ENCODE data around the gene HSPA2. TPM values are rescaled to one million over a fixed set of nuclear protein-coding genes. Genes with fewer than 3 reads are reported as not detected.
"Not testable (repeated sequence)": the region's sequence is repeated elsewhere in the genome, so short reads cannot be mapped to it uniquely, and the experiment has no call there.

The HSPA2 gene
- total RNA-seq, 2 donors from 2014 or later, result 35.9 to 59.9 TPM

GRCh38 chr14:64561631-64562030 lies 21.1 kb downstream of the HSPA2 start:
- Histone ChIP-seq H3K27ac (no peak overlapping the region), H3K9me3 (no peaks in the 10 kb centered on the region), H3K4me1 (replicated peaks) (no peaks in the 10 kb centered on the region), H3K27me3 (replicated peaks; ENCODE audit: insufficient read depth) (no peaks in the 10 kb centered on the region), H3K36me3 (no peaks in the 10 kb centered on the region), H3K4me3 (no peak overlapping the region)
- 84% methylated on average over 2 of the region's 2 CpGs for WGBS
- intact Hi-C loops (cut with DNase I), result no loop called here
- TF ChIP-seq POLR2AphosphoS5 (IDR thresholded peaks at IDR 0.05), result no peak
- TF ChIP-seq, protein P1, sequence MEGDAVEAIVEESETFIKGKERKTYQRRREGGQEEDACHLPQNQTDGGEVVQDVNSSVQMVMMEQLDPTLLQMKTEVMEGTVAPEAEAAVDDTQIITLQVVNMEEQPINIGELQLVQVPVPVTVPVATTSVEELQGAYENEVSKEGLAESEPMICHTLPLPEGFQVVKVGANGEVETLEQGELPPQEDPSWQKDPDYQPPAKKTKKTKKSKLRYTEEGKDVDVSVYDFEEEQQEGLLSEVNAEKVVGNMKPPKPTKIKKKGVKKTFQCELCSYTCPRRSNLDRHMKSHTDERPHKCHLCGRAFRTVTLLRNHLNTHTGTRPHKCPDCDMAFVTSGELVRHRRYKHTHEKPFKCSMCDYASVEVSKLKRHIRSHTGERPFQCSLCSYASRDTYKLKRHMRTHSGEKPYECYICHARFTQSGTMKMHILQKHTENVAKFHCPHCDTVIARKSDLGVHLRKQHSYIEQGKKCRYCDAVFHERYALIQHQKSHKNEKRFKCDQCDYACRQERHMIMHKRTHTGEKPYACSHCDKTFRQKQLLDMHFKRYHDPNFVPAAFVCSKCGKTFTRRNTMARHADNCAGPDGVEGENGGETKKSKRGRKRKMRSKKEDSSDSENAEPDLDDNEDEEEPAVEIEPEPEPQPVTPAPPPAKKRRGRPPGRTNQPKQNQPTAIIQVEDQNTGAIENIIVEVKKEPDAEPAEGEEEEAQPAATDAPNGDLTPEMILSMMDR (IDR thresholded peaks at IDR 0.05), result no peak
- TF ChIP-seq POLR2A (IDR thresholded peaks at IDR 0.05), result no peak
- DNase-seq (ENCODE audit: low spot score), result no peak

- Histone ChIP-seq H3K27ac (no peak overlapping the region), H3K4me1 (replicated peaks) (no peaks in the 10 kb centered on the region), H3K36me3 (no peaks in the 10 kb centered on the region), H3K27me3 (replicated peaks; ENCODE audit: insufficient read depth) (no peaks in the 10 kb centered on the region), H3K9me3 (no peaks in the 10 kb centered on the region), H3K4me3 (no peak overlapping the region)
- DNase-seq (ENCODE audit: low spot score), result no peak
- intact Hi-C loops (cut with DNase I), result no loop called here
- TF ChIP-seq, protein P1 (IDR thresholded peaks at IDR 0.05), result no peak
- TF ChIP-seq POLR2A (IDR thresholded peaks at IDR 0.05) (no peak), POLR2AphosphoS5 (IDR thresholded peaks at IDR 0.05) (no peak)
Observed at GRCh38 chr14:64562436-64562835, 21.9 kb downstream of the HSPA2 start.

GRCh38 chr14:64563696-64564095 lies 23.2 kb downstream of the HSPA2 start:
- Histone ChIP-seq H3K4me1 (replicated peaks) (no peaks in the 10 kb centered on the region), H3K27me3 (replicated peaks; ENCODE audit: insufficient read depth) (no peaks in the 10 kb centered on the region), H3K9me3 (no peaks in the 10 kb centered on the region), H3K36me3 (no peaks in the 10 kb centered on the region), H3K4me3 (no peak overlapping the region), H3K27ac (no peak overlapping the region)
- intact Hi-C loops (cut with DNase I), result no loop called here
- WGBS, result 60% methylated on average over 6 of the region's 6 CpGs
- no peak for DNase-seq (ENCODE audit: low spot score)
- no peak for TF ChIP-seq POLR2A (IDR thresholded peaks at IDR 0.05)
- TF ChIP-seq POLR2AphosphoS5 (IDR thresholded peaks at IDR 0.05), result no peak
- TF ChIP-seq, protein P1 (IDR thresholded peaks at IDR 0.05), result no peak

GRCh38 chr14:64566651-64567122 lies 26.1 kb downstream of the HSPA2 start:
- H3K9me3 ChIP-seq, result no peaks in the 10 kb centered on the region
- WGBS, result 89% methylated on average over 5 of the region's 5 CpGs

GRCh38 chr14:64569138-64569631 lies 28.6 kb downstream of the HSPA2 start:
- Histone ChIP-seq H3K27me3 (replicated peaks; ENCODE audit: insufficient read depth) (no peaks in the 10 kb centered on the region), H3K36me3 (no peaks in the 10 kb centered on the region), H3K4me3 (no peak overlapping the region), H3K27ac (no peak overlapping the region), H3K9me3 (no peaks in the 10 kb centered on the region), H3K4me1 (replicated peaks) (no peaks in the 10 kb centered on the region)
- intact Hi-C loops (cut with DNase I), result no loop called here
- TF ChIP-seq, protein P1 (IDR thresholded peaks at IDR 0.05), result no peak
- no peak for TF ChIP-seq POLR2A (IDR thresholded peaks at IDR 0.05)
- no peak for TF ChIP-seq POLR2AphosphoS5 (IDR thresholded peaks at IDR 0.05)
- WGBS, result 60% methylated on average over 3 of the region's 3 CpGs
- DNase-seq (ENCODE audit: low spot score), result no peak

More at GRCh38 chr14:64566651-64567122, 26.1 kb downstream of the HSPA2 start:
- Histone ChIP-seq H3K4me1 (replicated peaks) (no peaks in the 10 kb centered on the region), H3K27ac (no peak overlapping the region), H3K36me3 (no peaks in the 10 kb centered on the region), H3K27me3 (replicated peaks; ENCODE audit: insufficient read depth) (no peaks in the 10 kb centered on the region), H3K4me3 (no peak overlapping the region)
- TF ChIP-seq POLR2A (IDR thresholded peaks at IDR 0.05), result no peak
- TF ChIP-seq, protein P1 (IDR thresholded peaks at IDR 0.05), result no peak
- TF ChIP-seq POLR2AphosphoS5 (IDR thresholded peaks at IDR 0.05), result no peak
- intact Hi-C loops (cut with DNase I), result no loop called here
- DNase-seq (ENCODE audit: low spot score), result no peak

DNA sequence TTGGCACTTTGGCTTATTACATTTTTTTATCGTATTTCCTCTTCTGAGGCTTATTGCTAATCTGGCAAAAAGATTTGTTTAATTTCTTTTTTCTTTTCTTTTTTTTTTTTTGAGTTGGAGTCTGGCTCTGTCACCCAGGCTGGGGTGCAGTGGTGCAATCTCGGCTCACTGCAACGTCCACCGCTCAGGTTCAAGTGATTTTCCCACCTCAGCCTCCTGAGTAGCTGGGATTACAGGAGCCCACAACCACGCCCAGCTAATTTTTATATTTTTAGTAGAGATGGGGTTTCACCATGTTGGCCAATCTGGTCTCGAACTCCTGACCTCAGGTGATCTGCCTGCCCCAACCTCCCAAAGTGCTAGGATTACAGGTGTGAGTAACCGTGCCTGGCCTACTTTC lies 29.1 kb downstream of the HSPA2 start:
- H3K4me3 ChIP-seq; H3K27me3 ChIP-seq (replicated peaks; ENCODE audit: insufficient read depth); DNase-seq (ENCODE audit: low spot score); H3K27ac ChIP-seq; H3K4me1 ChIP-seq (replicated peaks); intact Hi-C loops (cut with DNase I); H3K9me3 ChIP-seq; H3K36me3 ChIP-seq: not testable (repeated sequence)
- 91% methylated on average over 7 of the region's 7 CpGs for WGBS

All from prostate gland (tissue), 2 donors.